GM18517 (cell line): ENCODE data around the gene ZNF436.
"Not testable (repeated sequence)": the region's sequence is repeated elsewhere in the genome, so short reads cannot be mapped to it uniquely, and the experiment has no call there.

Source experiments
- ATAC-seq: cut with Tn5 transposase; IDR thresholded peaks from one replicate; pipeline ENCODE4 v1.9.1; 2021; ENCODE audit warnings: mild to moderate bottlenecking, moderate library complexity; ENCODE audit not compliant: unreplicated experiment

Gene ZNF436

DNA sequence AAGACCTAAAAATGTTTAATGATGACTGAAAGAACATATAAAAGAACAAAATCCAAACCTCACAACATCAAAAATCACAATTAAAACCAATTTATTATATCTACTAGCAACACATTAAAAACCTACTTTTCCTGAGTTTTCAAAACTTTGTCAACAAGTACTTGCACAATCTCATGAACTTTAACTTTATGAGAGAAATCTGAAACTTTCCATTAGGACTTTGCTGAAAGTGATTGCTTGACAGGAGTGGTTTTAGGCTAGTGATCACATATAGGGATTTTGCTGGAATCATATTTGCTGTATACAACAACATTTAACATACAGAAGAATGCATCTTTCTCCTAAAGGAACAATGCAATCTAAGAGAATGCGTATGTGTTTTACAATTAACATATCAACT is 38.8 kb downstream of the ZNF436 start:
- no peak for ATAC-seq

DNA sequence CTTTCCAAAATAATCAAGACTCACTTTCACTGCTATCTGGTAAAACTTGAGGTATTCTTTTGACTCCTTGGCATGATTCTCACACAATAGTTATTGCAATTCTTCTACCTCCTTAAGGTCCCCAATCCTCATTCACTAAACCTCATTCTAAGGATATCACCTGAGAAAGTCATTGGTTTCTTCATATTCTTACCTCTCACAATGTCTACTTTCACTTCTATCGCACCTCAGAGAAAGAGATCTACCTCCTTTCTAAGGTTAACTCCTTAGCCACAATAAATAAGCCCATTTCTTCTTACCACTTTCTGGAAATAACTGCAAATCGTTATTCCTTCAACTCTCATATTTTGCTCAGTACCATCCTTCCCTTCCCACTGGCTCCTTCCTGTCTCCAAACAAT is 44.2 kb downstream of the ZNF436 start:
- ATAC-seq = no peak

DNA sequence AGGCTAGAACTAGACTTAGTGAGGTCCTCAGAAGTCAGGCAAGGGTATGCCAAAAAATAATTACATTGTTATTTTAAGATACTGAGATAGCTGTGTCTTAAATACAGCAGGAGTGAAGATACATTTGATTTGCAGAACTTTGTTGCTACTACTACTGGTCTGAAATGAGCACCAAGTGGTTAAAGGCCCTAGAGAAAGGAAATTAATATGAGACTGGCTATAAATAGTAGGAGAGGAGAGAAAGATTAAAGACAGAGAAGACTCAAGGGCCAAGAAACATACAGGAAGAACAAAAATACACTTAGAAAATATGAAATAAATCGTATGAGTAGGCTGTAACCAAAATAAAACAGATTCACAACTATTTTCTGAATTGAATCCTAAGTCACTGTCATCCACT is 46.9 kb downstream of the ZNF436 start:
- ATAC-seq = no peak

DNA sequence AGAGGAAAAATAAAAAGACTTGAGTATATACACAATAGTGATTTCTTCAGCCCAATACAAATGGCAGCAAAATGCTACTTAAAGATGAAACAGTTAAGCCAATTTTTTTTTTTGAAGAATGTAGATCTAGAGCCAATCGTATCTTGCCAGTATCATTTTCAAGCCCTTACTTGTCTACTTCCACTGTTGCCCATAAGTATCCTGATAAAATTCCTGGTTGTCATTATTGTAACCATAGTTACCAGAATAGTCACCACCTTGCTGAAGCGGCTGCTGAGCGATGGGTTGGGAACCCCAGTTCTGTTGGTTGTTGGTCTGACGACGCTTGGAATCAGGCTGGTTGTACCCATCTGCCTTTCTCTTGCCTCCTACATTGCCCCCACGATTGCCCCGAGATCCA is 59.4 kb downstream of the ZNF436 start:
- not testable (repeated sequence) for ATAC-seq
